ENCODE measurements around the gene NATD1.
"Not testable (repeated sequence)": the region's sequence is repeated elsewhere in the genome, so short reads cannot be mapped to it uniquely, and the experiment has no call there.

NATD1 gene

DNA sequence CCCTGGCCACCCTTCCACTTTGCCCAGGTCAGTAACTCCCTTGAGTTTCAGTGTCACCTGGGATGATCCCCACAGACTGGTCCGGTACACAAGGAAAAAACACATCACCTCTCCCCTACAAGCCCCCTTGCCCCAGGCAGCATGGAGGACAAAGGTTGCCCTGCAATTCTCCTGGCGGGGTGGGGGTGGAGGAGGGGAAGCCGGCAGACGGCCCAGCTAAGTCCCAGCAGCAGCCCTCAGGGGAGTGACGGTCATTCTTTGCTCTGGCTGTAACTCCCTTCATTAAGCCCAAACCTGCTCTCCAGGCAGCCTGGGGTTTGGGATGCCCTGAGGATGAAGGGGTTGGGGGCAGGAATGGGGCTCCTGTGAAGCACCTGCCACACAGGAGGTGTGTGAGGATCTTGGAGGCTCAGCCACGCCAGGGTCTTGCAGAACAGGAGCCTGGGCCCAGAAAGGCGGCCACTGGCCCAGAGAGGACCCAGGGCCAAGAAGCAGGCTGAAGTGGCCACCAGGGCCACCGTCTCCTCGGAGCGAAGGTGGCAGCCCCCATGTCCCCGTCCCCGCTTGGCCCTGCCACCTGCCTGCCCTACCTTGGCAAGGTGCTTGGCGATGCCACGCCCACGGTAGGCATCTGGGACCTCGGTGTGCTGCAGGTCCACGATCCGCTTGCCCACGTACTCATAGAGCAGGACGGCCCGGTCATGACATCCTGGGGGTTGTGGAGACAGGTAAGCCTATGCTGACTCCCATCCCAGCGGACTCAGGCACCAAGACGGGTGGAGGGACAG is 9.5 kb downstream of the NATD1 start:
- no peak for DNase-seq

DNA sequence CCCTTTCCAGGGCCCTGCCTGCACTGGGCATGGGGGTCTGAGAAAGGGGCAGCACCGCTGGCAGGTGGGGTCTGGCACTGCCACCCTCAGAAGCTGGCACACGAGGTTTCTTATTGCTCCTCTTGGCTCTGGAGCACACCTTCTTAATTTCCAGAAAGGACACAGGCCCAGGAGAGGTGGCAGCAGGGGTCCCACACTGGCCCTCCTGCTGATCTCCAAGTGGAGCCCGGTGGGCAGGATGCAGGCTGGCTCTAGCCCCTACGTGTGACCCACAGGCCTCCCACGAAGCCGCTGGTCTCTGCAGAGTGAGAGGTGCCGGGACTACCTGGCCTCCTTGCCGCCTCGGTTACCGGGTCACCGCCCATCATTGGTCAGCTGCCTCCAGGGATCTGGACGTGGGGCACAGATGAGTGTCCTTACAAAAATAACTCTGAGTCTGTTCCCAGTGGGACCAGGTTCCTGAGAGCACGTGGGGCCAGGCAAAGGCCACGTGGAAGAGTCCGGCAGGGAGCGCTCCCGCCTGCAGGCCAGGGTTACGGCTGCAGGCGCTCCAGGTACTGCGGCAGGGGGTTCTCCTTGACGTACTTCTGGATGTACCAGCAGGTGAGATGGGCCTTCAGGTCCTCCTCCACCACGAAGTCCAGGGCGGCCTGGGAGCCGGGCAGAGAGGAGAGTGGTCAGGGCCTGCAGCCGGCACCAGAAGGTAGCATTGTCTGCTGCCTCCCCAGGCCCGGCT is 10.3 kb downstream of the NATD1 start:
- DNase-seq = no peak

DNA sequence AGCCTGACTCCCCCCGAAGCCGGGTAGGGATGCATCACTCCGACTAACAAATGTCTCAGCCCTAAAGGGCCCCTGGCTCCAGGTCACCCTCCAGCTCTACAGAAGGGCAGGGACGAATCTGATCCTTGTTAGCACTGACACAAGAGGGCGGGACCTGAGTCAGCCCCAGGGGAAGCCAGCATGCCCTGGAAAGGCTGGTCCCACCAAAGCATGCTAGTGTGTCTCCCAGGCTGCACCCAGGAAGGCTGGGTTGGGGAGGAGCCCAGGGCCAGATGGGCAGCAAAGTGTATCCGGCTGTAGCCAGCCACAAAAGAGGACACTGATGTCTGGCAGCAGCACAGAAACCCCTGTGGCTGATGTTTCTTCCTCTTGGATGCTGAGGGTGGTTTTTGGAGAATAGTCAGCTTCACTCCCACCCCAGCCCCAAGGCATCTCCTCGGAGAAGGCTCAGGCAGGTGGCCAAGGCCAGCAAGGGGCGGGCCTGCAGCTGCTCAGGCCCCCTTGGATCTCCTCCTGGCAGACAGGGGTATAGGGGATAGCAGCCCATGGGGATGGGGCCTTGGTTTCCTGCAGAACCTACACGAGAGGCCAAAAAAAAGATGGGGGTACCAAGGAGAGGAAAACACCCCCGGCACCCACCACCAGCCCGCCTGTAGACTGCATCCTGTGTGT is 11.0 kb downstream of the NATD1 start:
- DNase-seq = no peak

- DNase-seq = no peak
These were observed 11.6 kb downstream of the NATD1 start for GRCh38 chr17:21241564-21241963.

DNA sequence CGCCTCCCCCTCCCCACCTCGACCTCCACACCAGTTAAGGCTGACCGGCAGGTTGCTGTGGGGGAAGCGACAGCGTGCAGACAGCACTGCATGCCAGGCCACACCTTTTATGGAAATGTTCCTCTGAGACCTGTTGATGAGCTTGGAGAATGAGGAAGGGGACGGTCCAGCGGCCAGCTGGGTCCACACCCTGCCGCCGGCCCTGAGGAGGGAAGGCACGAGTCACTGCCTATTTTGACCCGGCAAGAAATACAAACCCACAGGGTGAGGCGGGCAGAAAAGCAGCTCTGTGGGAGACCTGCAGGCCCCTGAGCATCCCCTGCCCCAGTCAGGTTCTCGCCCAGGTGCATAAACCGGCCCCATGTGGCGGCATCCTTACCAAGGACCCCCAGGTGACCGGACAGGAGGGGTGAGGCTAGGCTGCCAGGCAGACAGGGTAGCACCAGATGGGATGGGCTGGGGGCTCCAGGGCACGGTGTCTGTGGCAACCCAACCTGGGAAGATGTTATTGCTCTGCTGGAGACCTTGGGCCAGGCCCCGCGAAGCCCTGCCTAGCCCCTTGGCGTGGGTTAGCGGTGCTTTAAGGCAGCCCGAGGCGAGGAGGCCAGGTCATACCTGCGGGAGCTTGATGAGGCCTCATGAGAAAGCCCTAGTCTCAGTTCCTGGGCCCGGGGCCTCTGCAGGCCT is 12.7 kb downstream of the NATD1 start:
- DNase-seq = no peak

DNA sequence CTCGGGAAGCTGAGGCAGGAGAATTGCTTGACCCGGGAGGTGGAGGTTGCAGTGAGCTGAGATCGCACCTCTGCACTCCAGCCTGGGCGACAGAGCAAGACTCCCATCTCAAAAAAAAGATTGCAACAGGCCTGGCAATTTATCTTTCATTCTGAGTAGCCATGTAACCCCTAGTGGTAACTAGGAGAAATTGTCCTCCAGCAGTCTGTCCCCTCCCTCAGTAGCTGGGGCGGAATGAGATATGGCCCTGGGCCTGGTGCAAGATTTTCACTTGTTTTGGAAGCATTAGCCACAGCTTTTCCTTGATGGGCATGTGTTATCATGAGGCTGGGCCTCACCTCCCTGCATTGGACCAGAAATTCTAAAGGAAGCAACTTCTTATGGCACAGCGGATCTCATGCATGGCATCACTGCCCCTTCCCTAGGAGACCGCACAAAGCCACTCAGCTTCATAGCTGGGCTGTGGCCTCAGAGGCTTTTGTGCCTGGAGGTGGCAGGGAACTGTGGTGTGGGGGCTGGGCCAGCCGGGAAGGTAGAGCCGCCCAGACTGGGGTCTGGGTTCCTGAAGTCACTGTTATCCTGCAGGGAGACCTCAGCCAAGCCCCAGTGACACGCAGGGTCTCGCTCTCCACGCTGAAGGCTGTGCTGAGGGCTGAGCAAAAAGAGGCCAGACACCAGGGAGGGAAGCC is 13.4 kb downstream of the NATD1 start:
- DNase-seq = no peak

GRCh38 chr17:21235921-21236320 is 17.3 kb downstream of the NATD1 start:
- no peak for DNase-seq

- no peak for DNase-seq
These were observed 19.4 kb downstream of the NATD1 start for GRCh38 chr17:21233581-21234347.

DNA sequence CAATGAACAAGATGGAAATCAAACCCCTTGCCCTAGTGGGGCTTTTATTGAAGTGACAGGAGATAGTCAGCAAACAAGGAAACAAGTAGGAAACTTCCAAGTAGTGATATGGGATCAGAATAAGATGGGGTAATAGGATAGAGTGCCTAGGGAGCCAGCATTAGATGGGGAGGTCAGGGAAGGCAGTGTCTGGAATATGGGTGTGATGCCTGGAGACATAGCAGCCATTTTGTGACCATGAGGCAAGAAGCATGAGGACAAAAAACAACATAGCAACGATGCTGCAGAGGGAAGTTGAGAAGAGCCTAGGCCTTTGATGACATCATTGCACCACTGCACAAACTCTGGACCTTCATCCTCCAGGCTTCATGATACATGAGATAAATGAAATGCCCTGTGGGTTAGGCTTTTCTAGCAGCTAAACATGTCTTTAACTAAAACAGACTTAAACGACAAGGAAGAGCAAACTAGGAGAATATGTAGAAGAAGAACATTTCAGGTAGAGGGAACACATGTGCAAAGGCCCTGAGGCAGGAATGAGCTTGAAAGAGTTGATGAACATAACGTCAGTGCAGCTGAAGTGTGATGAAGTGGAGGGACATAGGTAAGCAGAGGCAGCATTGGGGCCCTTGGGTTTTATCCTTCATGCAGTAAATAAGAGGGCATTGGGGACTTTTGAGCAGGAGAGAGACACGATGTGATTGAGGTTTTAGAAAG is 21.0 kb downstream of the NATD1 start:
- DNase-seq = no peak

DNA sequence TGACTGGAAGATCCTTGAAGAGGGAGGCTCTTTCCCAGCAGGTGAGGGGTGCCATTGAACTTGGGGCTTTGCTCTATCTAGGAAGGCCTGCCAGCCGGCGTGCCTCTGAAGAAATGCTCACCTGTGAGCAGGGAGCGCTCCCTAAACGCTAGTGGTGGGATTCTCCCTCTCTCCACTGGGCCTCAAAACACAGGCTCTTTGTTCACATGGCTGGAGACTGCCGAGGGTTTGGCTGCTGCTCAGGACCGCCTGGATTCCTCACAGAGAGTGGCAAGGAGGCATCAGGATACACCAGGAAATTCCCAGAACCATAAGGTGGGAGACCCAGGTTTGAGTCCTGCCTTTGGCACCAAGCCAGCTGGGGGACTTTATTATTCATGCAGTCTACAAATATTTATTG is 21.7 kb downstream of the NATD1 start:
- DNase-seq = no peak

DNA sequence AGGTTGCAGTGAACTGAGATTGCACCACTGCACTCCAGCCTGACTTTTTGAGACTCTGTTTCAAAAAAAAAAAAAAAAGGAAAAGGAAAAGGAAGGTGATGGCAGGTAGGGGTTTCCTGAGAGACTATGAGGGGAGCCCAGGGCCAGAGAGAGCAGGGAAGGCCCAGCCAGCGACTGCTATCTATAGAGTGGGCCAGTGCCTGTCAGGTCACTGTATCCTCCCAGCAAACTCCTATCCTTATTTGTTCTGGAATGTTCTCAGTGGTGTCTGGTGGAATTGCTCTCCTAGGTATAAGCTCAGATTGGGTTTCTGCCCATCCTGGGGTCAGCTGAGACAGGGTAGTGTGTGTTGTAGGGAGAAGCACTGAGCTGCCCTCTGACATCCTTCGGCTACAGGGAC is 24.4 kb downstream of the NATD1 start:
- no peak for DNase-seq

DNA sequence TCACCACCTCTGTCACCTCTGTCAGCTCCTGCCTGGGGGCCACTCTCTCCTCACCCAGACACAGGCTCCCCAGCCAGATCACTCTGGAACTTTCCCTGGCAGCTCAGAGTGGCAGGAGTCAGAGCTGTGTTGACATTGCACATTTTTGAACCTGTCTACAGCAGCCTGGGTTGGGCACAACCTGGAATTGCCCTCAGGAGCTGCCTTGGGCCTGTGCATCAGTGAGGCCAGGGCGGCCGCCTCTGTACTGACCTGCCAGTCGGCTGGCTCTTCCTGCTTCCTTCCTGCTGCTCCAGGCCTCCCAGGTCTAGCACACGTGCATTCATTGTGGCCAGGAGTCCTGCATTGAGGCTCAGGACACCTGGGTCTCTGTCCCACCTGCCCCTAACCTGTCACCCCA is 25.1 kb downstream of the NATD1 start:
- DNase-seq = no peak

DNA sequence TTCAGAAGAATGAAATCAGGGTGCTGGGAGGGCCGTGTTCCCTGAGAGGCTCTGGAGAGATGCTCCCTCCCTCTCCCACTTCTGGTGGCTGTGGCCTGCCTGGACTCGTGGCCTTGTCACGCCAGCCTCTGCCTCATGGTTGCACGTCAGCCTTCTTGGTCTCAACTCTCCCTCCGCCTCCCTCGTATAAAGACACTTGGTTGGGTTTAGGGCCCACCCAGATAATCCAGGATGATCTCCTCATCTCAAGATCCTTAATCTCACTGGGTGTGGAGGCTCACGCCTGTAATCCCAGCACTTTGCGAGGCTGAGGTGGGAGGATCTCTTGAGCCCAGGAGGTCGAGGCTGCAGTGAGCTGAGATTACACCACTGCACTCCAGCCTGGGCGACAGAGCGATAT is 25.9 kb downstream of the NATD1 start:
- not testable (repeated sequence) for DNase-seq

DNA sequence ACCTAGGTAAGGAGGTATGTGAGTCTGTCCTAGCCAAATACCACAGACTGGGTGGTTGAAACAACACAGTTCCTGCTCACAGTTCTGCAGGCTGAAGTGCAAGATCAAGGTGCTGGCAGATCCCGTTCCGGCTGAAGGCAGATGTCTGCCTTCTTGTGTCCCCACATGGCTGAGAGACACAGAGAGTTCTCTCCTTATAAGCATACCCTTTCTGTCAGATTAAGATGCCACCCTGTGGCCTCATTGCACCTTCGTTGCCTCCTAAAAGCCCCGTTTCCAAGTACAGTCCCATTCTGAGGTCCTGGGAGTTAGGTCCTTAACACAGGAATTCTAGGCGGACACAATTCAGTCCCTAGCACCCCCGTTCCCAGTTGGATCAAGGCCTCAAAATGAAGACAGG is 30.1 kb downstream of the NATD1 start:
- DNase-seq = no peak

GRCh38 chr17:21218831-21219380 is 34.3 kb downstream of the NATD1 start:
- DNase-seq = no peak

DNA sequence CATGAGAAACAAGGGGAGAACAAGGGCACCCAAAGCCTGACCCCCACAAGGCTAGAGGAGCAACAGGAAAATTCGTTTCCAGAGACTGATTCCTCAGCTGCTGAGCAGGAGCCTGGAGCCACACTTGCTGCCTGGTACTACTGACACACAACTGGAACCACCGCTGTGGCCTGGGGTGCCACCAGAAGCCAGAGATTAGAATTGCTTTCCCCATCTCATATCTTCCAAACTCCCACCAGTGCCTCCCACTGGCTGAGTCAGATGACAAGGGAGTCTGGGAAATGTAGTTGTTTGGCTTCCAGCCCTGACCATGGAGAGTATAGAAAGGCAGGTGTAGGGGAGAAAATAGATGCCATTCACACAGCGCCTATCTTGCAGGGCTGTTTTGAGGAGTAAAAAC is 35.1 kb downstream of the NATD1 start:
- DNase-seq = no peak

DNA sequence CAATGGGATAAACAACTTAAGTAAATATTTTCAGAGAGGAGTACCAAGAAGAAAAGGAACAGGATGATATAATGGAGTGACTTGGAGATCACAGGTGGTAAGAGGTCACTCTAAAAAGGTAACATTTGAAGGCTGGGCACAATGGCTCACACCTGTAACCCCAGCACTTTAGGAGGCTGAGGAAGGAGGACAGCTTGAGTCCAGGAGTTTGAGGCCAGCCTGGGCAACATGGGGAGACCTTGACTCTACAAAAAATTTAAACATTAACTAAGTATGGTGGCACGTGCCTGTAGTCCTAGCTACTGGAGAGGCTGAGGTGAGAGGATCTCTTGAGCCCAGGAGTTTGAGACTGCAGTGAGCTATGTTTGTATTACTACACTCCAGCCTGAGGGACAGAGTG is 35.9 kb downstream of the NATD1 start:
- DNase-seq = no peak

DNA sequence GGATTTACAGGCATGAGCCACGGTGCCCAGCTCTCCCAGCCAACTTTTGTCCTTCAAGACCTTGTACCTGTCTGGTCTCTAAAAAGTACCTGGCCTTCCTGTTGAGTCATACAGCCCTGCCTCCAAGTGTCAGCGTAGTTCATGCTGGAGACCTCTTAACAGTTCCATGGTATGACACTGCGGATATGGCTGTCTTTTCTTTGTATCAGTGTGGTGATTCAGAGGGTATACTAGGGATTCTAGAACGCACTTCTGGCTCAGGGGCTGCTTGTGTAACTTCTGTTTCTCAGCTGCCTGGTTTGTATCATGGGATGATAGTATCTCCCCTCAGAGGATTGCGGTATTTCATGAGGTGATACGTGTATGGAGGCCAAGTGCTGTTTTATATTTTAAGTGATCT is 37.3 kb downstream of the NATD1 start:
- DNase-seq = no peak

- no peak for DNase-seq
These were observed 38.3 kb downstream of the NATD1 start for GRCh38 chr17:21214777-21215541.
